Parathyroid adenoma (tissue), 2 donors: Measurements from ENCODE around the gene TRERF1.

ENCODE experiments used
- H2AFZ ChIP-seq: fragments of 300-600 bp; sonication (generic); one replicate; pipeline ENCODE4 v1.7.0; 2017; ENCODE audit warnings: antibody characterized with exemption, mild to moderate bottlenecking
- H3K27ac ChIP-seq: fragments of 300-600 bp; sonication (generic); one replicate; pipeline ENCODE4 v1.7.0; 2017
- H3K27me3 ChIP-seq: fragments of 300-600 bp; sonication (generic); one replicate; pipeline ENCODE4 v1.7.0; 2017; ENCODE audit warnings: low read length; ENCODE audit not compliant: control insufficient read depth, insufficient read depth
- H3K36me3 ChIP-seq: fragments of 300-600 bp; sonication (generic); one replicate; pipeline ENCODE4 v1.7.0; 2017; ENCODE audit warnings: low read length; ENCODE audit not compliant: control insufficient read depth, insufficient read depth
- H3K4me1 ChIP-seq: fragments of 300-600 bp; sonication (generic); one replicate; pipeline ENCODE4 v1.7.0; 2017; ENCODE audit warnings: control low read depth
- H3K4me2 ChIP-seq: fragments of 300-600 bp; sonication (generic); one replicate; pipeline ENCODE4 v1.7.0; 2017; ENCODE audit warnings: low read length
- H3K4me3 ChIP-seq: fragments of 300-600 bp; sonication (generic); one replicate; pipeline ENCODE4 v1.7.0; 2017; ENCODE audit warnings: low read depth, low read length
- H3K79me2 ChIP-seq: fragments of 300-600 bp; sonication (generic); one replicate; pipeline ENCODE4 v1.7.0; 2017; ENCODE audit warnings: control low read depth
- H3K9ac ChIP-seq: fragments of 300-600 bp; sonication (generic); one replicate; pipeline ENCODE4 v1.7.0; 2017; ENCODE audit warnings: mild to moderate bottlenecking
- H3K9me3 ChIP-seq: fragments of 300-600 bp; sonication (generic); one replicate; pipeline ENCODE4 v1.7.0; 2017; ENCODE audit warnings: low read length; ENCODE audit not compliant: control insufficient read depth
- TF ChIP-seq, protein P1 (sequence below): fragments of 300-600 bp; sonication (generic); IDR thresholded peaks from one replicate; pipeline ENCODE4 v1.7.0; 2017; ENCODE audit warnings: antibody characterized with exemption, mild to moderate bottlenecking
- donor health status: primary hyperparathyroidism.

TRERF1 gene

DNA sequence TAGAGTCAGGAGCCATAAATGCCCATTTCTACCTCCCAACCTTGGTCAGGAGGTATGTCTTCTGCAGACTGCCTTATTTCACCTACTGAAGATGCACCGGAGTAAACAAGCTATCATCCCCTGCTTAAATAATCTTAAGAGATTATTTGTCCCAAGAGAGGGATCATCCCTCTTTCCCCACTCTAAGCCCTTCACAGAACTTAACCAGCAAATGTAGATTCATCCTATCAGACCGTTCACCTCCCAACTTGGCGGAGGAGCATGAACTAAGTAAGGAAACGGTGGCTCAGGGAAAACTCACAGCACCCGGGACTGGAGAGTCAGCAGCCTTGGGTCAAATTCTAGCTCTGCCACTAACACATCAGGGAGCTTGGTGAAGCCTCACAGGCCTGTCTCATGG lies 115.3 kb downstream of the TRERF1 start:
- Histone ChIP-seq H3K9ac (no peak overlapping the region), H3K9me3 (no peaks in the 10 kb centered on the region), H3K4me2 (no peak overlapping the region), H3K79me2 (peaks cover 10% of the 10 kb centered on the region), H3K27ac (no peak overlapping the region), H3K4me3 (no peak overlapping the region), H2AFZ (no peak overlapping the region), H3K27me3 (no peaks in the 10 kb centered on the region), H3K36me3 (no peaks in the 10 kb centered on the region), H3K4me1 (no peaks in the 10 kb centered on the region)
- TF ChIP-seq, protein P1, sequence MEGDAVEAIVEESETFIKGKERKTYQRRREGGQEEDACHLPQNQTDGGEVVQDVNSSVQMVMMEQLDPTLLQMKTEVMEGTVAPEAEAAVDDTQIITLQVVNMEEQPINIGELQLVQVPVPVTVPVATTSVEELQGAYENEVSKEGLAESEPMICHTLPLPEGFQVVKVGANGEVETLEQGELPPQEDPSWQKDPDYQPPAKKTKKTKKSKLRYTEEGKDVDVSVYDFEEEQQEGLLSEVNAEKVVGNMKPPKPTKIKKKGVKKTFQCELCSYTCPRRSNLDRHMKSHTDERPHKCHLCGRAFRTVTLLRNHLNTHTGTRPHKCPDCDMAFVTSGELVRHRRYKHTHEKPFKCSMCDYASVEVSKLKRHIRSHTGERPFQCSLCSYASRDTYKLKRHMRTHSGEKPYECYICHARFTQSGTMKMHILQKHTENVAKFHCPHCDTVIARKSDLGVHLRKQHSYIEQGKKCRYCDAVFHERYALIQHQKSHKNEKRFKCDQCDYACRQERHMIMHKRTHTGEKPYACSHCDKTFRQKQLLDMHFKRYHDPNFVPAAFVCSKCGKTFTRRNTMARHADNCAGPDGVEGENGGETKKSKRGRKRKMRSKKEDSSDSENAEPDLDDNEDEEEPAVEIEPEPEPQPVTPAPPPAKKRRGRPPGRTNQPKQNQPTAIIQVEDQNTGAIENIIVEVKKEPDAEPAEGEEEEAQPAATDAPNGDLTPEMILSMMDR: no peak

DNA sequence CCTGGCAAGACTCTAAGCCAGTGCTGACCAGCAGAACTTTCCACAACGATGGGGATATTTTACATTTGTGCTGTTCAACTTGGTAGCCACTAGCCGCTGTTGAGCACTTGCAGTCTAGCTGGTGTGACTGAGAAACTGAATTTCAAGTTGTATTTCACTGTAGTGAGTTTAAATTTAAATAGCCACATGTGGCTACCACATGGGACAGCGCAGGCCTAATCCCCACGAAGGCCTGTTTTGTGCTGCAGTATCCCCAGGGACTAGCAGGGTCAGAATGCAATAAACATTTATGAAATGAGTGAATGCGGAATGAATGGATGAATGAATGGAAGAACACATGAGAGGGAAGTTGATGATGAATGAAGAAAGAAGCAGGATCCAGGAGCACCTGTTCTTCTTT lies 115.8 kb downstream of the TRERF1 start:
- Histone ChIP-seq H3K79me2 (peaks cover 8% of the 10 kb centered on the region), H3K27ac (no peak overlapping the region), H3K9me3 (no peaks in the 10 kb centered on the region), H3K4me2 (no peak overlapping the region), H2AFZ (no peak overlapping the region), H3K27me3 (no peaks in the 10 kb centered on the region), H3K4me1 (no peaks in the 10 kb centered on the region), H3K4me3 (no peak overlapping the region), H3K36me3 (no peaks in the 10 kb centered on the region), H3K9ac (no peak overlapping the region)
- TF ChIP-seq, protein P1: no peak

DNA sequence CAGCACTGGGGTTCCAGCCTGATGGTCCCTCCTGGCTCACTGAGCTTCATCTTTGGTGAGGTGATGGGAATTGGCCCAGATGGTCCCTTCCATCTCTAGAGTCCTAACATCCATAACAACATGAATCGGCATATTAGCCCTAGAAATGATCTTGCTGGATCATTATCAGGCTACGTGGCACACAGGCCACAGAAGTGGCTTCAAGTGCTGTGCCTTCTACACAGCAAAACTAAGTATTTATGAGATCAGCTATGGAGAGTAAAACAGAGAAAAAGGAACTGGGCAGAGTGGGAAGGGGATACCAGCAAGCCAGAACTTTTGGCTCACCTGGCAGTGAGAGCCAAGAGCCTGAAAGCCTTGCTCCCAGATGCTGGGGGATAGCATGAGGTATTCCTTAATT lies 116.9 kb downstream of the TRERF1 start:
- no peaks in the 10 kb centered on the region for H3K36me3 ChIP-seq
- H3K4me3 ChIP-seq: no peak overlapping the region
- H3K9me3 ChIP-seq: no peaks in the 10 kb centered on the region
- H2AFZ ChIP-seq: no peak overlapping the region
- TF ChIP-seq, protein P1: no peak
- H3K4me2 ChIP-seq: no peak overlapping the region
- H3K27ac ChIP-seq: no peak overlapping the region
- H3K79me2 ChIP-seq: peaks cover 8% of the 10 kb centered on the region
- H3K9ac ChIP-seq: no peak overlapping the region
- H3K27me3 ChIP-seq: no peaks in the 10 kb centered on the region
- no peaks in the 10 kb centered on the region for H3K4me1 ChIP-seq

DNA sequence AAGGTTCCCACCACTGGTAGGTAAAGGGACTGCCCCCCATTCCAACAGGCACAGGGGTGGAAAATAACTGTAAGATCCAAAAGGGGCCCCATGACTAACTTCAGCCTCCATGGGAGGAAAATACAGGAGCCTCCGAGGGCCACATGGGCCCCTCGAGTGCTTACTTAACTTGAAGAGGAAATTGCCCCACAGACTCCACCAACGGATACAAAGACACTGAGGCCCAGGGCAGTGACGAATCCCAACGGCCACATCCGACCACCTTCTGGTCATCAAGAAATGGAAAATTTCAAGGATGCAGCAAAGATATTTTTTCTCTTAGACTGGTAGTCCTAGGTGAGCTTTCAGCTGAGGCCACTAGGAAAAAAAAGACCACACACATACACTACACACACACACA lies 118.1 kb downstream of the TRERF1 start:
- H3K27me3 ChIP-seq: no peaks in the 10 kb centered on the region
- H3K4me1 ChIP-seq: no peaks in the 10 kb centered on the region
- H3K36me3 ChIP-seq: no peaks in the 10 kb centered on the region
- no peak overlapping the region for H3K9ac ChIP-seq
- H2AFZ ChIP-seq: no peak overlapping the region
- no peak overlapping the region for H3K27ac ChIP-seq
- peaks cover 8% of the 10 kb centered on the region for H3K79me2 ChIP-seq
- no peak overlapping the region for H3K4me2 ChIP-seq
- no peak overlapping the region for H3K4me3 ChIP-seq
- no peaks in the 10 kb centered on the region for H3K9me3 ChIP-seq
- TF ChIP-seq, protein P1: no peak

DNA sequence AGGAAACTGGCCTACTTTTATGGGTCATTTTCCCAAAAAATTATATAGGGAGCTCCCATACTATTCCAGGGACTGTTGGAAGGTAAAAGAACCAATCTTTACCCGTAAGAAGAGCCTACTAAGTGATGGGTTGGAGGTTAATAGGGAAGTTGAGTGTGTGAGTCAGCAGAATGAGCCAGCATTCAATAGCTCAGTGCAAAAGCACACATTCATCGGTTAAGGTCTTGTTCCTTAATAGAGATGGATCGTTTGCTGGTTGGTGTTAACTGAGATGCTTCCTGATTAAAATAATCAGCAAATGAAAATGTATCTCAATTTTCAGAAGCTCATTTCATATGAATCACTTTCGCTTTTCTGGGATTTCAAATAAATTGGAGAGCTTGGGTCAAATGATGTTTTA lies 118.8 kb downstream of the TRERF1 start:
- no peak overlapping the region for H3K27ac ChIP-seq
- TF ChIP-seq, protein P1: no peak
- no peak overlapping the region for H3K4me2 ChIP-seq
- H3K27me3 ChIP-seq: no peaks in the 10 kb centered on the region
- H2AFZ ChIP-seq: no peak overlapping the region
- no peaks in the 10 kb centered on the region for H3K36me3 ChIP-seq
- H3K79me2 ChIP-seq: peaks cover 8% of the 10 kb centered on the region
- H3K4me1 ChIP-seq: no peaks in the 10 kb centered on the region
- no peaks in the 10 kb centered on the region for H3K9me3 ChIP-seq
- H3K4me3 ChIP-seq: no peak overlapping the region
- H3K9ac ChIP-seq: no peak overlapping the region
